Gastrocnemius medialis (tissue), 4 donors: Measurements from ENCODE around the gene TNNT3.

Experiments used
- POLR2A ChIP-seq, 2 donors: fragments of 450-650 bp; IDR thresholded peaks; one replicate each; pipeline ENCODE4 v1.6.1; 2017; ENCODE audit warnings: antibody characterized with exemption in 2 of 2, mild to moderate bottlenecking in 2 of 2, moderate library complexity in 2 of 2
- TF ChIP-seq, protein P1 (sequence below), 5 experiments: fragments of 450-650 bp in 3 of 5; fragments of 200-600 bp in 2 of 5; sonication (generic) in 2 of 5; IDR thresholded peaks in 4 of 5; conservative IDR thresholded peaks in 1 of 5; 1 replicate in 4 of 5; 2 replicates in 1 of 5; pipeline ENCODE4 v1.5.1; 2016 to 2019; ENCODE audit warnings: antibody characterized with exemption in 5 of 5, mild to moderate bottlenecking in 3 of 5, moderate library complexity in 3 of 5

- TF ChIP-seq POLR2A (IDR thresholded peaks at IDR 0.05), result no peak
- TF ChIP-seq, protein P1, sequence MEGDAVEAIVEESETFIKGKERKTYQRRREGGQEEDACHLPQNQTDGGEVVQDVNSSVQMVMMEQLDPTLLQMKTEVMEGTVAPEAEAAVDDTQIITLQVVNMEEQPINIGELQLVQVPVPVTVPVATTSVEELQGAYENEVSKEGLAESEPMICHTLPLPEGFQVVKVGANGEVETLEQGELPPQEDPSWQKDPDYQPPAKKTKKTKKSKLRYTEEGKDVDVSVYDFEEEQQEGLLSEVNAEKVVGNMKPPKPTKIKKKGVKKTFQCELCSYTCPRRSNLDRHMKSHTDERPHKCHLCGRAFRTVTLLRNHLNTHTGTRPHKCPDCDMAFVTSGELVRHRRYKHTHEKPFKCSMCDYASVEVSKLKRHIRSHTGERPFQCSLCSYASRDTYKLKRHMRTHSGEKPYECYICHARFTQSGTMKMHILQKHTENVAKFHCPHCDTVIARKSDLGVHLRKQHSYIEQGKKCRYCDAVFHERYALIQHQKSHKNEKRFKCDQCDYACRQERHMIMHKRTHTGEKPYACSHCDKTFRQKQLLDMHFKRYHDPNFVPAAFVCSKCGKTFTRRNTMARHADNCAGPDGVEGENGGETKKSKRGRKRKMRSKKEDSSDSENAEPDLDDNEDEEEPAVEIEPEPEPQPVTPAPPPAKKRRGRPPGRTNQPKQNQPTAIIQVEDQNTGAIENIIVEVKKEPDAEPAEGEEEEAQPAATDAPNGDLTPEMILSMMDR (IDR thresholded peaks at IDR 0.05 in 4 of 5, conservative IDR thresholded peaks at IDR 0.05 in 1 of 5), result no peak
Observed at GRCh38 chr11:1958367-1958766, 38.9 kb downstream of the TNNT3 start.
